ENCODE data around the gene KIF21A.

Gene KIF21A

DNA sequence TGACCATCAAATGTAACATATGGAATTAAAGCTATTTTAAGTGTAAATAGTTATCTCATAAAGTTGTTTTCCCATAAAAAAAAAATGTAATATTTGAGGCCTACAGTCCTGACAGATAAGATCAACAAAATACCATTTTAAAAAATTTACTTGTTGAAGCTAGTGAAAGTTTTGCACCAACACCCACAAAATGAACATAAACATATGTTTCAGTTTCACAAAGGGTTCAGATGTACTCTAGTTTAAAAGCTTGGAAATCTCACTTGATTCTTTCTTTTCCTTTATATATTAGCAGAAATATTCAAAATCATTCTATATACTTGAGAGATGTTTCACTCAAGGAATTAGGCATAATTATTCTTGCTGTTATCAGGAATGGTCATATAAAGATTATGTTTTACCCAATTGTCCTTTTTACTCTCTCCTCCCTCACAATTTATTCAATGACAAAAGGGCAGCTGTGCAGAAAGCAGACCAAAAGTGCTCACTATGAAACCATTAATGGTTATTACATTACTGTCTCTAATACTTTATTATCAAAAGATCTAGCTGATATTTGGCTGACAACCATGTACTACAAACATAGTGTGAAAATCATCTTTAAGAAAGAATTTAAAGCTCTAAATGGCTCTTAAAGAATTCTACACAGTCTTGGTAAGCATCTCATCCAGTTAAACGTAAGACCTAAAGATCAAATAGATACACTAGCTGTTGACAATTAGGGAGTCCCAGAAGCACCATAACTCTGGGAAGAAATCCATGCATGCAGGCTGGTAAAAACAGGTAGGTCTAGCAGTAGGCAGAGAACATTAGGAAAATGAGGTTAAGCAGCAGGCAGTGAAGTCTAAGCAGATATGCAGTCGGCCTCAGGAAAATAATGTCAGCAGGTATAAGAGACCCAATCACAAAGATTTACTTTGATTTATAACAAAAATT, 28.8 kb downstream of the KIF21A start:
- H3K4me3 Mint-ChIP-seq = no peak overlapping the region
- peaks cover 10% of the 10 kb centered on the region for H3K4me1 Mint-ChIP-seq (ENCODE audit: low read depth)
- H3K9me3 Mint-ChIP-seq = no peaks in the 10 kb centered on the region
- no peak overlapping the region for H3K27ac Mint-ChIP-seq
- H3K27me3 Mint-ChIP-seq = no peaks in the 10 kb centered on the region
- peaks cover 4% of the 10 kb centered on the region for H3K36me3 Mint-ChIP-seq (ENCODE audit: low read depth)

DNA sequence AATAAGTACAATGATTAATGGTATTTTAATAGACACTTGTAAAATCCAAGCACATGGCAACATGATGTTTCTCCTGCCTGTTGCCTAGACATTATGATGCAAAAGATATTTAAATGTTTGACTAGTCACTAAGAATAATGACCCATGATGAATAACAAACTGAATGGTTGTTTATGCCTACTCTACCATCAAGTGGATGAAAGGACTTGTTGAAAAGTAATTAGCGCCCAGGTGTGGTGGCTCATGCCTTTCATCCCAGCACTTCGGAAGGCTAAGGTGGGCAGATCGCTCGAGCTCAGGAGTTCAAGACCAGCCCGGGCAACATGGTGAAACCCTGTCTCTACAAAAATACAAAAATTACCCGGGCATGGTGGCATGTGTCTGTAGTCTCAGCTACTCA, 30.7 kb downstream of the KIF21A start:
- H3K27me3 Mint-ChIP-seq = no peaks in the 10 kb centered on the region
- H3K9me3 Mint-ChIP-seq = no peaks in the 10 kb centered on the region
- H3K27ac Mint-ChIP-seq = no peak overlapping the region
- H3K36me3 Mint-ChIP-seq (ENCODE audit: low read depth) = peaks cover 4% of the 10 kb centered on the region
- H3K4me1 Mint-ChIP-seq (ENCODE audit: low read depth) = peaks cover 10% of the 10 kb centered on the region
- no peak overlapping the region for H3K4me3 Mint-ChIP-seq

DNA sequence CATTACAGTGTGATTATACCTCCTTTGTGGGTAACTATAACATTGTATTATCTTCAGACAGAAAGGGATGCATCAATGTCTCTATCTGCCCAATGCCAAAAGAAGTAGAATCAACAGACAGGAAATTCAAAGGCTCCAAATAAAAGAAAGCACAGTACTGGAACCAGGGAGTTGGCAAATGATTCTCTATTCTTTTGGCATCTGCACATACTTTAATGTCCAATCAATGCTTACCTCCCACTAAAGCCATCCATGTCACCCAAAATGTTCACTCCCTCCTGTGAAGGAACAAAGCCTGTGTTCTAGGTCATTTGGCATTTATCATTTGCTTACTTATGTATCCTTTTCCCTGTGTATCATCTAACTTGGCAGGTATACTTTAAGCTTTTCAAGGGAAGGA, 36.7 kb downstream of the KIF21A start:
- Mint-ChIP-seq H3K27ac (no peak overlapping the region), H3K9me3 (no peaks in the 10 kb centered on the region), H3K4me1 (ENCODE audit: low read depth) (peaks cover 15% of the 10 kb centered on the region), H3K36me3 (ENCODE audit: low read depth) (no peaks in the 10 kb centered on the region), H3K27me3 (no peaks in the 10 kb centered on the region), H3K4me3 (no peak overlapping the region)

DNA sequence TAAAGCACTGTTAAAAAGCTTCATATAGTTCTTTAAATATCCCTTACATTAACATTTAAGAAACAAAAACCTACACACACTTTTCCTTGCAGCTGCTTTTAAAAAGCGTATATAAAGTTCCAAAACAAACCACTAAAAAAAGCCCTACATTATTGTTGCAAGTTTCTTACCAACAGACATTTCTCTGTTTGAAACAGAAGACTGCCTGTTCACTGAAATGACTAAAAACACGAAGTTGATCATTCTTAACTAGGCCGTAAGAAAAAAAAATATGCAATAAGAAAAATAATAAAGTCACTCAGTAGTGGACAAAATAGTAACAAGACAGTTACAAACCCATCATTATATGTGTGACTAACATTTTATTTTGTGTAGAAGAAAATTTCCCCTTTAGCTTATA, 37.3 kb downstream of the KIF21A start:
- Mint-ChIP-seq H3K4me1 (ENCODE audit: low read depth) (peaks cover 15% of the 10 kb centered on the region), H3K4me3 (no peak overlapping the region), H3K27ac (no peak overlapping the region), H3K27me3 (no peaks in the 10 kb centered on the region), H3K36me3 (ENCODE audit: low read depth) (no peaks in the 10 kb centered on the region), H3K9me3 (no peaks in the 10 kb centered on the region)

DNA sequence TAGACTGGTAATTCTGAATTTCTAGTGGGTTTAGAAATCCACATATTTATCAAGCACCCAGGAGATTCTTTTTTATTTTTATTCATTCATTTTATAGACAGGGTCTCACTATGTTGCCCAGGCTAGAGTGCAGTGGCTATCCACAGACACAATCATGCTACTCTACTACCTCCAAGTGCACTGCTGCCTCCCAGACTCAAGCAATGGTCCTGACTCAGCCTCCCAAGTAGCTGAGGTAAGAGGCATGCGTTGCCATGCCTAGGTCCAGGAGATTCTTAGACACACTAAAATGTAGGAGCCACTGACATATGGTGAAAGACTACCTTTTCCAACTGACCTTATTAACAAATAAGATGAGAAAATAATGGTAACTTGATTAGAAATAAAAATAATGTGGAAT, 38.9 kb downstream of the KIF21A start:
- peaks cover 15% of the 10 kb centered on the region for H3K4me1 Mint-ChIP-seq (ENCODE audit: low read depth)
- H3K36me3 Mint-ChIP-seq (ENCODE audit: low read depth) = peaks cover 6% of the 10 kb centered on the region
- H3K9me3 Mint-ChIP-seq = no peaks in the 10 kb centered on the region
- H3K4me3 Mint-ChIP-seq = no peak overlapping the region
- H3K27ac Mint-ChIP-seq = no peak overlapping the region
- H3K27me3 Mint-ChIP-seq = no peaks in the 10 kb centered on the region

DNA sequence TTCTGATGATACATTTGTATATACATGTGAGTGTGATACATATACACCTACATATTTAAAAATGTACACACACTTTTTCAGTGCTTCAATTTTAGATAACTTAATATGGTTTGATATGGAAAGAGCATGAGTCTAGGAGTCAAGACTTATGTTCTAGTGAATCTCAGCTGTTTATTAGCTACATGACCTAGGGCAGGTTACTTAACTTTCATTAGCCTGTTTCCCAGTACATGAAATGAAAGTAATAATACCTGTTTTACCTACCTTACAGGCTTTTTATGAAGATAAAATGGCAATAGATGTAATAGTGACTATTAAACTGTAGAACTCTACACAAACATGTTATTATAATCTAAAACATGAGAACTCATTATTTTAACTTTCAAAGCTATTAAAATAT, 39.5 kb downstream of the KIF21A start:
- no peak overlapping the region for H3K27ac Mint-ChIP-seq
- H3K4me1 Mint-ChIP-seq (ENCODE audit: low read depth) = peaks cover 15% of the 10 kb centered on the region
- H3K9me3 Mint-ChIP-seq = no peaks in the 10 kb centered on the region
- H3K4me3 Mint-ChIP-seq = no peak overlapping the region
- peaks cover 6% of the 10 kb centered on the region for H3K36me3 Mint-ChIP-seq (ENCODE audit: low read depth)
- no peaks in the 10 kb centered on the region for H3K27me3 Mint-ChIP-seq

DNA sequence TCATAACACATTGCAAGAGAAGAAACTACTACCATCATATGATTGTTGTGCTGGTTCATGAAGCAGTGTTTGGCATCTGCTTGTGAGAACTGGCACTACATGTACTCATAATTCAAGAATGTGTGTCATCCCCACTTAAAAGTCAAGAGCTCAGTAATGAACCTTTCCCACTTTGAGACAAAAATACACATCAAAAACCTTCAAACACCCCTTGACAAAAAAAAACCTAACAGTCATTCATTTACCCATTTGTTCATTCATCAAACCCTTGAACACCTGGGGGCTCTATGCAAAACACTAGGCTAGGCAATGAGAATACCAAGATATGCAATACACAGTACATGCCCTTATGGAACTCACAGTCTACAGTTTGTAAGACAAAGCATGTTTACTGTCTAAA, 40.0 kb downstream of the KIF21A start:
- H3K4me3 Mint-ChIP-seq = no peak overlapping the region
- H3K27me3 Mint-ChIP-seq = no peaks in the 10 kb centered on the region
- no peak overlapping the region for H3K27ac Mint-ChIP-seq
- H3K4me1 Mint-ChIP-seq (ENCODE audit: low read depth) = peaks cover 15% of the 10 kb centered on the region
- peaks cover 6% of the 10 kb centered on the region for H3K36me3 Mint-ChIP-seq (ENCODE audit: low read depth)
- no peaks in the 10 kb centered on the region for H3K9me3 Mint-ChIP-seq

DNA sequence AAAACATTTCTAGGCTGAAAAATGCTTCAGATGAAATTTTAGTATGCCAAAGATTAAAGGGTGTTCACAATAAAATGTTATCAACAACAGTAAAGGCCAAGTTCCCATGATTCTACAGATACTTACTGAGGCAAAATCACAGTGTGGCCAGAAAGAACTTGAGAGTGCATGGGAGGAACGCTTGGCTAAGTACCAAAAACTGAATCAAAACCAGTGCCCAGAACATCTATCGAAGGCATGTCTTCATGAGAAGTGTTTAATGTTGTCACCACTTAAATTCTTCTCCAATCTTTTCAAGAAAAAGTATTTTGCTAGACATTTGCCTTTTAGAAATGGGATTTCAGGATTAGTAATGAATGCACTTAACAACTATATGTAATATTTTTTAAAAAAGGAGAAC, 41.5 kb downstream of the KIF21A start:
- no peaks in the 10 kb centered on the region for H3K27me3 Mint-ChIP-seq
- H3K36me3 Mint-ChIP-seq (ENCODE audit: low read depth) = peaks cover 6% of the 10 kb centered on the region
- no peak overlapping the region for H3K4me3 Mint-ChIP-seq
- H3K27ac Mint-ChIP-seq = no peak overlapping the region
- peaks cover 9% of the 10 kb centered on the region for H3K4me1 Mint-ChIP-seq (ENCODE audit: low read depth)
- H3K9me3 Mint-ChIP-seq = no peaks in the 10 kb centered on the region

GRCh38 chr12:39395866-39396265, 47.1 kb downstream of the KIF21A start:
- Mint-ChIP-seq H3K27me3 (no peaks in the 10 kb centered on the region), H3K9me3 (peaks cover 4% of the 10 kb centered on the region), H3K27ac (no peak overlapping the region), H3K4me3 (no peak overlapping the region), H3K4me1 (ENCODE audit: low read depth) (no peaks in the 10 kb centered on the region), H3K36me3 (ENCODE audit: low read depth) (peaks cover 6% of the 10 kb centered on the region)

- H3K27ac Mint-ChIP-seq = no peak overlapping the region
- H3K36me3 Mint-ChIP-seq (ENCODE audit: low read depth) = no peaks in the 10 kb centered on the region
- no peaks in the 10 kb centered on the region for H3K27me3 Mint-ChIP-seq
- H3K4me1 Mint-ChIP-seq (ENCODE audit: low read depth) = no peaks in the 10 kb centered on the region
- peaks cover 4% of the 10 kb centered on the region for H3K9me3 Mint-ChIP-seq
- H3K4me3 Mint-ChIP-seq = no peak overlapping the region
Measured at GRCh38 chr12:39393890-39394289, 49.0 kb downstream of the KIF21A start.

GRCh38 chr12:39393179-39393578, 49.7 kb downstream of the KIF21A start:
- Mint-ChIP-seq H3K27me3 (no peaks in the 10 kb centered on the region), H3K4me3 (no peak overlapping the region), H3K36me3 (ENCODE audit: low read depth) (no peaks in the 10 kb centered on the region), H3K27ac (no peak overlapping the region), H3K4me1 (ENCODE audit: low read depth) (no peaks in the 10 kb centered on the region), H3K9me3 (peaks cover 4% of the 10 kb centered on the region)

DNA sequence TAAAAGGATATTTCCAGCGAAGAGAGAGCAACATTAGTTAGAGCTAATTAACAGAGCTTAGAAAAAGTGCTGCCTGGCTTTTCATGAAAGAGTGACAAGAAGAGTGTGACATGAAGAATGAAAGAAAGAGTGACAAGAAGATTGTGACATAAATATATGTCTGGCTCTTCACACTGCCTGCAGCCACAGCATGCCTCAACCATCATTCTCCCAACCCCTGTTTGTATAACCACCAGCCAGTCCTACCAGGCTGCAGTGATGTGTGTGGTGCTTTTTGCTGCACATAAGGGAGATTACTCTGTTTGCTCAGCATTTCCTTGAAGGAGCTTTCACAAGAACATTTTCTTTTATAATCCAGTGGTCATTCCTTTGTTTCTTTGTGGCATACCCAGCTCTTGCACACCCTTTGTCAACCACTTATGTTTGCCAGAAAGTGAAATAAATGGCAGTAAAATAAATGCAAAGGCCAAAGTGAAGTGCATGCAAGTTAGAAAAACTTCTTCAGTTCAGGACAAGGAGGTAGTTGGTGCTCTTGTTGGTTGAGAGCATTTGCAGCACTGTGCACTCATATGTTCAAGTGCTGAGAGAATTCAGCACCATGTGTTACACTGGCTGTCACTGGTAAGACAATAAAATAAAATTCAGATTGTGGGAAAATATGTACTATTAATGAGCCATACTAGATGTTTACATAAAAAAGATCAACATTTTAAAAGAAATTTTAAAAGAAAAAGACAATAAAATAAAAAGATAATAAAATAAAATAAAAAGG, 50.6 kb downstream of the KIF21A start:
- H3K9me3 Mint-ChIP-seq = peaks cover 4% of the 10 kb centered on the region
- H3K36me3 Mint-ChIP-seq (ENCODE audit: low read depth) = no peaks in the 10 kb centered on the region
- no peaks in the 10 kb centered on the region for H3K4me1 Mint-ChIP-seq (ENCODE audit: low read depth)
- H3K27me3 Mint-ChIP-seq = no peaks in the 10 kb centered on the region
- H3K4me3 Mint-ChIP-seq = no peak overlapping the region
- no peak overlapping the region for H3K27ac Mint-ChIP-seq

DNA sequence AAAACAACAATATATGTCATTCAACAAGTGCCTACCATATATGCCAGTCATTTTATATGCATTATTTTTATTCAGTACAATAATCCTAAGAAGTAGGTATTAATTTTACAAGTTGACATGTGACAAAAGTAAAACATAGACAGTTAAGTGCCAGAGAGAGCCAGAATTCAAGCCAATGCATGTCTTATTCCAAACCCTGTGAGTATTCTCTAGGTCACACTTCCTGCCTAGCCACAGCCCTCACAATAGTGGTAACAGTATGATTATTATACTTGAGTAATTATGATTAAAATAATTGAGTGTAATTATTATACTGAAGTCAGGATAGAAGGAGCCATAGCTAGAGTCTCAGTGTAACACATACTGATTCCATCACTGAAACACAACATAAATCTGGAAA, 52.2 kb downstream of the KIF21A start:
- H3K4me3 Mint-ChIP-seq = no peak overlapping the region
- no peaks in the 10 kb centered on the region for H3K4me1 Mint-ChIP-seq (ENCODE audit: low read depth)
- H3K27ac Mint-ChIP-seq = no peak overlapping the region

GRCh38 chr12:39389399-39390150, 53.3 kb downstream of the KIF21A start:
- Mint-ChIP-seq H3K4me1 (ENCODE audit: low read depth) (no peaks in the 10 kb centered on the region), H3K9me3 (no peaks in the 10 kb centered on the region), H3K27ac (no peak overlapping the region), H3K27me3 (no peaks in the 10 kb centered on the region), H3K36me3 (ENCODE audit: low read depth) (no peaks in the 10 kb centered on the region), H3K4me3 (no peak overlapping the region)

More for the DNA sequence above, 52.2 kb downstream of the KIF21A start:
- H3K9me3 Mint-ChIP-seq = peaks cover 4% of the 10 kb centered on the region
- no peaks in the 10 kb centered on the region for H3K27me3 Mint-ChIP-seq
- no peaks in the 10 kb centered on the region for H3K36me3 Mint-ChIP-seq (ENCODE audit: low read depth)

DNA sequence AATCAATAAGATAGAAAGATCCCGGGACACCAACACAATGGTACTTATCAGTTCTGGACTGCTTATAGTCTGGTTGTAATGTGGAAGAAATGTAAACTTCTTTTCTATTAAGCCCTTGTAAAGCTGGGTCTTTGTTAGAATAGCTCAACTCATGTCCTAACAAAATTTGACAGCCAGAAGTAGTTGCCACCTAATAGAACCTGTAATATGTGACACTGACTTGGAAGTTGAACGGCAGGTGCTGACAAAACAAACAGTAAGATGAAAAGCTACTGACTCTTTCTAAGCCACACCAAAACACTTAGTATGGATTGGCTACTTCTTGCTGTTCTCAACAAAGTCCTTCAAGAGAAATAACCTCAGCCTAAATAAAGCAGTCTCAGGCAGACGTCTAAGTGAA, 56.6 kb downstream of the KIF21A start:
- H3K36me3 Mint-ChIP-seq (ENCODE audit: low read depth) = no peaks in the 10 kb centered on the region
- no peaks in the 10 kb centered on the region for H3K4me1 Mint-ChIP-seq (ENCODE audit: low read depth)
- no peaks in the 10 kb centered on the region for H3K27me3 Mint-ChIP-seq
- no peak overlapping the region for H3K27ac Mint-ChIP-seq
- no peaks in the 10 kb centered on the region for H3K9me3 Mint-ChIP-seq
- no peak overlapping the region for H3K4me3 Mint-ChIP-seq
